ENCODE results near the gene RAB40A.
"Not testable (repeated sequence)": the region's sequence is repeated elsewhere in the genome, so short reads cannot be mapped to it uniquely, and the experiment has no call there.

Gene RAB40A

GRCh38 chrX:103520386-103520785 lies 1.1 kb upstream of the RAB40A start:
- no peak for DNase-seq

DNA sequence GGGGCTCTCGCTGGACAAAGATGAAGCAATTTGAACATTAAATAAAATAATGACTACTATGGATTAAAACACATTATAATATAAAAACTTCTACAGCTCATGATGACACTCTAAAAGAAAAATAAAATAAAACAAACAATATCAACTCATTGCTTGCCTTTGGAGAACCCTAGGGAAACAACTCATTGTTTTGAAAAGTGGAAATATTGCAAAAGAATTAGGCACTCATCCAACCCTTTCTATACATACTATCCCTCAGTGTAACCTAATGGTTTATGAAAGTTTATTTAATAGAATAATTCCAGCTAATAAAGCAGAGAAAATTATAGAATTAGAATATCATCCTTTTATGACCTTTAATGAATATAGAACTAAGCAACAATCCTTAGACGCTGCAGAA lies 718 bp downstream of the RAB40A start:
- no peak for DNase-seq

DNA sequence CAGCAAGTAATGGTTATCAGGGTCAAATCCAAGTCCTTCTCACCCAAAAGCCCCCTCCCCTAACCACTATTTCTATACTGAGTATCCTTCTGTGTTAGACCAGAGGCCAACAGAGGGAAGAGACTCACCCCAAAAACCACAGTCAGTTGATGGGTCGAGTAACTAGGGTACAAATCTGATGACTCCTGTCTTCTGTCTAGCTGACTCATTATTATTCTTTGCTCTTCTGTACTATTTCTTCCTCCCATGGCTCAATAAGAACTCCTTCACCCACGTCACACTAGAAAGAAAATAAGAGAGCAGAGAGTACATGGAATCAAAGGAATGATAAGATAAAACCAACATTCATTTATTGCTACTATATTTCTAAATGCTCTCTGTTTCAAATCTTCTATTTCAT lies 2.0 kb downstream of the RAB40A start:
- DNase-seq: no peak

DNA sequence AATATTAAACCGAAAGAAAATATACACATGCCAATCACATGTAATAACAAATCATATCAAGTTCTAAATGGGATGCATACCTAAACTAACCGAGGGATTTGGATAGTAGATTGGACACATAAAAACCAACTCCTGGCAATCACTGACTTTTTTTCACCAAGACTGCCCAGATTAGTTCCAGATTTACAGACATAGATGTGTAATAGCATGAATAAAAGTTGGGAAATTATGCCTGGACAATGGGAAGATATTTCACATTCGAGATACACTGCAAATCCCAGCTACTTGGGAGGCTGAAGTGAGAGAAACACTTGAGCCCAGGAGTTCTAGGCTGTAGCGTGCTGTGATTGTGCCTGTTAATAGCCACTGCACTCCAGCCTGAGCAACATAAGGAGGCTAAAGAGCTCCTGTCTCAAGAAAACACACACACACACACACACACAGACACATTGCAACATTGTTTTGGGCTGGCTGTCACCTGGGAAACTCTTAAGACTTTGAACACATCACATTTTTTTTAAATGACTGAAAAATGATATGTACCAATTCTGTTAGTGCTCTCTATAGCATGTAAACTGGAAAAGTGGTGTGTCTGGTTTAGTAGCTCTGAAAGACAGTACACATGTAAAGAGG lies 5.7 kb downstream of the RAB40A start:
- DNase-seq: no peak

DNA sequence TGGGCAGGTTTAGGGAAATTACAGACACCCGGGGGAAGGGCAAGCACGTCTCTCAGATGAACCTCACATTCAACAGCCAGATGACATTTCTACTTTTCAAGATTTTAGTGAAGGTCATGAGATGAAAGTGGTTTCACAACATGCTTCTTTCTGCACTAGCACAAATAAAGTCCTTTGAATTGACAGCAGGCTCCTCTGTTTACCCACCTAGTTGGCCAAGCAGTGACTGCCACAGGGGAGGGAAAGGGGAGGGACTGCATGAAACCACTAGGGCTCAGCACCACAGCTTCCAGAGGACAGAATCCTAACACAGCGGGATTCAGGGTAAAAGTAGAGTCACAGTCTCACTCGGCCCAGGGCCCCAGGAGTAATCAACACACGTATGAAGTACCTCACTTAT lies 6.2 kb downstream of the RAB40A start:
- DNase-seq: no peak

DNA sequence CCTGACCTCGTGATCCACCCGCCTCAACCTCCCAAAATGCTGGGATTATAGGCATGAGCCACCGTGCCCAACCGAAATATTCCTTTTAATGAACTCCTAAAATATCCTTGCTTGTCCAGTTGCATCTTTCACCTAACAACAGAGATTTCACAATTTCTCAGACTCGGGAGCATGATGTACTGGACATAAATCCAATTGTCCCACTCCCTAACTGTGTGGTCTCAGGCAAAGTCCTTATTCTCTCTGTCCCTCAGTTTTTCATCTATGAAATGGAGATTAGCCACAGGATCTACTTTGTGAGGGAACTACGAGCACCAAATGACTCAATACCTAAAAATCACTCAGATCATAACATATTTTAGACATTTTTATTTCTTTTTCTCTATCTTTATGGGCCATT lies 9.3 kb downstream of the RAB40A start:
- DNase-seq: no peak

DNA sequence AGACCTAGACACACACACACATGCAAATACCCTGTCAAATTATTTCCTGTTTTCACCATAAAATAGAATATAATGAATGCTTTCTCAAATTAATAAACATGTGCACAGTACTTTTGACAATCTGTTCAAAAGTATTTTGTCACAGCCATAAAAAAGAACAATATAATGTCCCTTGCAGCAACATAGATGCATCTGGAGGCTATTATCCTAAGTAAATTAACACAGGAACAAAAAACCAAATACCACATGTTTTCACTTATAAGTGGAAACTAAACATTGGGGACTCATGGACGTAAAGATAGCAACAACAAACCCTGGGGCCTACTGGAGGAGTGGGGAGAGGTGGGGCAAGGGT lies 15.5 kb downstream of the RAB40A start:
- DNase-seq: no peak

GRCh38 chrX:103503163-103503852 lies 16.0 kb downstream of the RAB40A start:
- DNase-seq: no peak

DNA sequence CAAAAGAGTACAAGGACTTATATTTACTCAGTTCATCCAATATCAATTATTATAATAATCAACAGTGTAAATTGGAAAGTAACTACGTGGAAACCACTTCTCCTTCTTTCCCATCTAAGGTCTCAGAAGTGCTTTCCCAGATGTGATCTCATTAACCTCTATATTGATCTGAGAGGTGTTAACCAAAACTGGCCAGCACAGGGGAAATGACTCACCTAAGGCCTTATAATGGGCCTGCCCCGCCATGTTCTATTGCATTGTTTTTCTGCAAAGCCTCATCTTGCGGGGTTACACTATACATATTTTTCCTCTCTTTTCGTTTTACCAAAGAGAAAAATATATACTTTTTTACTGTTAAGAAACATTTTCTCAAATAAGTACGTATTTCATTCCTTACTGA lies 20.5 kb downstream of the RAB40A start:
- DNase-seq: no peak

DNA sequence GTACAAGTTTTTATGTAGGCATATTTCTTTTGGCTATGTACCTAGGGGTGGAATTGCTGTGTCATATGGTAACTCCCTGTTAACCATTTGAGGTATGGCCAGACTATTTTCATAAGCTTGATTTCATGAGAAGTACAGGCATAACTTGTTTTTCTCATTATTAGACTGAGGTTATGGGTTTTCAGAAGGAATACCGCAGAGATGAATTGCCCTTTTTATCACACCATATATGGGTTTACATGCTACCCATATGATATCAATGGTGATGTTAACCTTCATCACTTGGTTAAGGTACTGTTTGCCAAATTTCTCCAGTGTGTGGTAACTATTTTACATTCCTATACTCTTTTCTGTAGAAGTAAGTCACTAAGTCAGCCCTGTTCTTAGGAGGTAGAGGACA lies 23.5 kb downstream of the RAB40A start:
- DNase-seq: no peak

- not testable (repeated sequence) for DNase-seq
Observed at GRCh38 chrX:103493578-103493977, 25.7 kb downstream of the RAB40A start.

GRCh38 chrX:103489733-103490132 lies 29.6 kb downstream of the RAB40A start:
- DNase-seq: not testable (repeated sequence)

GRCh38 chrX:103488794-103489193 lies 30.5 kb downstream of the RAB40A start:
- no peak for DNase-seq

- DNase-seq: no peak
Observed at GRCh38 chrX:103488332-103488731, 31.0 kb downstream of the RAB40A start.

DNA sequence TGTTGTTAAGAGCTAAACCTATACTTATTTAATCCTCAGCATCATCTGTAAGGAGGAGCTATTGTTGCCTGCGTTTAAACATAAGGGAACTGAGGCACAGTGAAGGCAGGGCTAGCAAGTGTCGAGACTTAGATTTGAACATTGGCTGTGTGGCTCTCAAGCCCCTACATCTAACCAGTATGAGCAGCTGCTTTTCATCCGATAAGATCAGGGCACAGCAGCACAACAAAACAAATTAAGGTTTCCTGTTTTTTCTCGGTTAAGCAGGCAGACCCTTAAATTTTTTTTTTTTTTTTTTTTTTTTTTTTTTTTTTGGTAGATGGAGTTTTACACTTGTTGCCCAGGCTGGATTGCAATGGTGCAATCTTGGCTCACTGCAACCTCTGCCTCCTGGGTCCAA lies 35.6 kb downstream of the RAB40A start:
- DNase-seq: no peak

DNA sequence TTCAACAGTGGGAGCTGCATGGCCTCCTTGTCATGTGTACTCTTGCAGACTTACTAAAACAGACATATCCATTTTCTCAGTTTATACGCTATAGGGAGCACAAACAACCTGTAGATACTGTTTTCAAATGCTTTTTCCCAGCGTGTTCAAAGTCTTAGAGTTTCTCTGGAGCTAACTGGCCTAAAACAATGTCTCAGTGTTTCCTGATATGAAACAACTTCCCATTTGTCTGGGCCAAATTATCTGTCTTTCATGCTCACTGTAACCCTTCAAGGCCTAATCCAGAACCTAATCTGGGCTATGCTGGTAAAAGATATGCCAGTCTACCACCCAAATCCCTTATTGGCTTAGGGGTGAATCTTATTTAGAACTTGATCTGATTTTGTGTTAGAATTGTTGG lies 38.8 kb downstream of the RAB40A start:
- DNase-seq: no peak

GRCh38 chrX:103477496-103477895 lies 41.8 kb downstream of the RAB40A start:
- no peak for DNase-seq

DNA sequence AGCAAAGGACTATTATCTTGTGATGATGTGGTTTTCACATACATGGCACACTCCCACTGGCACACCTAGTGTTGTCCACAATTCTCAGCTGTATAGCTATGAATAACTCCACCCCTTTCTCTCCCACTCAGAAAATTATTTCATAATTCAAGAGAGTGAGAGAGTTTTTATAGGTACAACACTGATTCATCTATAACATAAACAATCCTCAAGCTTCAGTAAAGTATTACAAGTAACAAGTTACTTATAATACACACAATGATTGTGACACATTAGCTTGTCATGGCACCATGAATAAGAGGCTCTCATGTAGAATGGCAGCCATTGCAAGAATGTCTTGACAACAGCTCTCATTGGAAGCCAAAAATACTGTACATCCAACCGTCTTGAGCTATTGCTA lies 43.9 kb downstream of the RAB40A start:
- no peak for DNase-seq

GRCh38 chrX:103469977-103470376 lies 49.3 kb downstream of the RAB40A start:
- not testable (repeated sequence) for DNase-seq

DNA sequence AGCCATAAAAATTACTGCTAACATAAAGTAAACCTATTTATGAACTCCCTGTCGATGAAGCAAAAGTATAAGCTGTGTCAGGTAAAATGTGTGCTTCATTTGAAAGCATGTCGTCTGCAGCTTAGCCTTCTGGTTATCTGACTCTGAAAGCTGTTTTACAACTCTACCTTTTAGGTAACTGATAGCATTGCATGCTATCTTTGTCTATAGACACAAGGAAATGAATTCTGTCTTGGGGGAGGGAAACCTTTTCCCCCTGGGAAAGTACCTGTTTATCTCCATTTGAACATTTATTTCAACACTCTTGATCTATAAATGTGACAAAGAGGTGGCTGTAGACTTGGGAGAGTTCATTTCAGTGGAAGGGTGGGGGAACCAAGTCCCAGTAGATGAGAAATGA lies 51.4 kb downstream of the RAB40A start:
- no peak for DNase-seq

- no peak for DNase-seq
Observed at GRCh38 chrX:103467156-103467555, 52.1 kb downstream of the RAB40A start.

- no peak for DNase-seq
Observed at GRCh38 chrX:103464774-103465117, 54.5 kb downstream of the RAB40A start.

DNA sequence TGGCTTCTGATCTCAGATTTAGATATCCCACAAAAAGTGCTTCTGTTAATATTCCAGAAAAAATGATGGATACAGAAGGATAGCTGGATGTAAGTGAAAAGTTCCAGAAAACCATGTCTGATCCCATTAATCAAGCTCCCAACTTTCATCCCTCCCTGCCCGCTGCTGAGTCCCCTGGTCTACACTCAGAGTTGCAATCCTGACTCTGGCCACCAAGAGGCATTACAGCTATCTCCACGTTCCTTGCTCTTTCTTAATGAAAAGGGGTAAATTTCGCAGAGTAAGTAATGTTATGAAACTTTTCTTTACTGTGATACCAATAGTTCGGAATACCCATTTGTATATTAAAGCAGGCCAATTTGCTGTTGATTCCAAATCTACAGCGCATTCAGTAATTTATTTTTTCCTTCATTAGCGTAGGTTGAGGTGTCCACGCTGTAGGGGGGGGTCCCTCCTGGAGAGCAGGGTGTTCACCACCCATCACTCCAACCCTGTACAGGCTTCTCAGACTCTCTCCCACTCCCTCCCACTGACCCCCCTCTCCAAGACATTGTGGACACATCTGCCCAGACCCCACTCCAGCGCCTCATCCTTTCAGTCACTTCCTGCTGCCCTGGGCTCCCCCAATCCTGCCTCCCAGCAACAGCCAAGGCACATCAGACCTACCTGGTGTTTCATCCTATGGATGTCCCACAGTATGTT lies 55.1 kb downstream of the RAB40A start:
- DNase-seq: no peak

GRCh38 chrX:103461156-103461555 lies 58.1 kb downstream of the RAB40A start:
- DNase-seq: no peak

All from 8988T (cell line).